HepG2 (cell line): ENCODE data around the gene SPATA32. TPM values are rescaled to one million over a fixed set of nuclear protein-coding genes. Genes with fewer than 3 reads are reported as not detected.

ENCODE experiments used
- ARNT ChIP-seq: fragments of 450-650 bp; IDR thresholded peaks from 2 replicates; pipeline ENCODE4 v1.6.1; 2017
- FOXK1 ChIP-seq: sonication (generic); formaldehyde crosslinking; IDR thresholded peaks from 2 replicates; pipeline ENCODE4 v1.4.0; 2020; ENCODE audit warnings: low read depth, missing genetic modification reagents, borderline replicate concordance
- GFI1 ChIP-seq: sonication (generic); formaldehyde crosslinking; IDR thresholded peaks from 2 replicates; pipeline ENCODE4 v1.5.0; 2020; ENCODE audit warnings: missing genetic modification reagents, mild to moderate bottlenecking, borderline replicate concordance
- HNRNPL ChIP-seq: fragments of 200-400 bp; formaldehyde crosslinking; IDR thresholded peaks from 2 replicates; pipeline ENCODE4 v1.6.1; 2017; ENCODE audit warnings: mild to moderate bottlenecking, low read depth, low read length
- JUNB ChIP-seq: sonication (generic); formaldehyde crosslinking; IDR thresholded peaks from 2 replicates; pipeline ENCODE4 v1.8.0; 2022; ENCODE audit warnings: missing genetic modification reagents, mild to moderate bottlenecking, borderline replicate concordance
- MATR3 ChIP-seq: sonication (generic); formaldehyde crosslinking; IDR thresholded peaks from 2 replicates; pipeline ENCODE4 v1.4.0; 2020; ENCODE audit warnings: missing genetic modification reagents
- PPARG ChIP-seq: conservative IDR thresholded peaks from 2 replicates; pipeline ENCODE4 v1.6.1; 2016; ENCODE audit warnings: missing biosample characterization, missing genetic modification reagents
- RAD21 ChIP-seq: fragments of 450-650 bp; formaldehyde crosslinking; IDR thresholded peaks from 2 replicates; pipeline ENCODE4 v1.5.0; 2020; ENCODE audit warnings: mild to moderate bottlenecking
- RAD51 ChIP-seq: fragments of 450-650 bp; IDR thresholded peaks from 2 replicates; pipeline ENCODE4 v1.6.1; 2016; ENCODE audit warnings: borderline replicate concordance
- RERE ChIP-seq: IDR thresholded peaks from 2 replicates; pipeline ENCODE4 v1.6.1; 2016; ENCODE audit warnings: low read depth, missing genetic modification reagents, missing compliant biosample characterization
- RFX3 ChIP-seq: IDR thresholded peaks from 2 replicates; pipeline ENCODE4 v1.6.1; 2016; ENCODE audit warnings: missing biosample characterization, missing genetic modification reagents
- RORA ChIP-seq: sonication (generic); formaldehyde crosslinking; IDR thresholded peaks from 2 replicates; pipeline ENCODE4 v1.5.0; 2020; ENCODE audit warnings: mild to moderate bottlenecking, missing genetic modification reagents, moderate library complexity
- SYNCRIP ChIP-seq: fragments of 200-400 bp; formaldehyde crosslinking; IDR thresholded peaks from 2 replicates; pipeline ENCODE4 v1.6.1; 2018; ENCODE audit warnings: mild to moderate bottlenecking, low read depth, low read length; ENCODE audit not compliant: insufficient read depth
- ZFP36 ChIP-seq: fragments of 150-350 bp; IDR thresholded peaks from 2 replicates; pipeline ENCODE4 v1.6.1; 2018; ENCODE audit warnings: borderline replicate concordance, low read length, low read depth; ENCODE audit not compliant: partially characterized antibody
- ZNF232 ChIP-seq: sonication (generic); formaldehyde crosslinking; IDR thresholded peaks from 2 replicates; pipeline ENCODE4 v1.4.0; 2020; ENCODE audit warnings: missing genetic modification reagents, borderline replicate concordance
- ZNF34 ChIP-seq: sonication (generic); formaldehyde crosslinking; IDR thresholded peaks from 2 replicates; pipeline ENCODE4 v1.4.0; 2020; ENCODE audit warnings: mild to moderate bottlenecking, missing genetic modification reagents, borderline replicate concordance
- ZNF343 ChIP-seq: sonication (generic); formaldehyde crosslinking; IDR thresholded peaks from 2 replicates; pipeline ENCODE4 v1.4.0; 2020; ENCODE audit warnings: mild to moderate bottlenecking, missing genetic modification reagents
- ZNF468 ChIP-seq: sonication (generic); formaldehyde crosslinking; IDR thresholded peaks from 2 replicates; pipeline ENCODE4 v1.8.0; 2022; ENCODE audit warnings: mild to moderate bottlenecking, moderate library complexity, missing genetic modification reagents
- ZNF484 ChIP-seq: sonication (generic); formaldehyde crosslinking; IDR thresholded peaks from 2 replicates; pipeline ENCODE4 v1.5.1; 2020; ENCODE audit warnings: mild to moderate bottlenecking, low read depth, missing genetic modification reagents, borderline replicate concordance
- ZNF598 ChIP-seq: sonication (generic); formaldehyde crosslinking; IDR thresholded peaks from 2 replicates; pipeline ENCODE4 v1.5.1; 2020; ENCODE audit warnings: mild to moderate bottlenecking, missing genetic modification reagents, borderline replicate concordance
- ZNF841 ChIP-seq: sonication (generic); formaldehyde crosslinking; IDR thresholded peaks from 2 replicates; pipeline ENCODE4 v1.8.1; 2023; ENCODE audit warnings: missing genetic modification reagents, borderline replicate concordance
- polyA plus RNA-seq, 8 experiments: library from polyadenylated mRNA; depleted of rRNA in 3 of 8; stranded (reverse) in 7 of 8; unstranded in 1 of 8; fragments of >200 nt; fragmentation: Illumina TruSeq in 4 of 8; extraction: Trizol in 4 of 8; gene quantifications; 2 replicates each; pipeline versions ENCODE4 v1.2.1 to v1.2.3, GENCODE V29; 2011 to 2016; ENCODE audit warnings: low read depth in 4 of 8, missing spikeins in 1 of 8, mixed read lengths in 1 of 8; ENCODE audit not compliant: insufficient read depth in 1 of 8
- total RNA-seq, 5 experiments: library from RNA; depleted of rRNA; stranded (reverse); fragments of >200 nt; fragmentation: Illumina TruSeq; extraction: Trizol; gene quantifications; 2 replicates each; pipeline ENCODE4 v1.2.3, GENCODE V29; 2016; ENCODE audit warnings: low read depth in 1 of 5
- TF ChIP-seq, protein P1 (sequence below): sonication (generic); formaldehyde crosslinking; IDR thresholded peaks from 2 replicates; pipeline ENCODE4 v1.8.0; 2022; ENCODE audit warnings: mild to moderate bottlenecking, missing genetic modification reagents, moderate library complexity
- TF ChIP-seq, protein P2 (sequence below): sonication (generic); formaldehyde crosslinking; IDR thresholded peaks from 2 replicates; pipeline ENCODE4 v1.4.0; 2020; ENCODE audit warnings: mild to moderate bottlenecking, low read depth, missing genetic modification reagents

Gene SPATA32
- total and polyA plus RNA-seq, 2 of the 13 experiments (the other 11 are each of a cell fraction or from before 2014, with no cell fraction given), result not detected

GRCh38 chr17:45231481-45232116 lies 30.3 kb downstream of the SPATA32 start (continued):
- no peak for TF ChIP-seq ZNF484 (CRISPR knock-in tag)
- TF ChIP-seq, protein P1, sequence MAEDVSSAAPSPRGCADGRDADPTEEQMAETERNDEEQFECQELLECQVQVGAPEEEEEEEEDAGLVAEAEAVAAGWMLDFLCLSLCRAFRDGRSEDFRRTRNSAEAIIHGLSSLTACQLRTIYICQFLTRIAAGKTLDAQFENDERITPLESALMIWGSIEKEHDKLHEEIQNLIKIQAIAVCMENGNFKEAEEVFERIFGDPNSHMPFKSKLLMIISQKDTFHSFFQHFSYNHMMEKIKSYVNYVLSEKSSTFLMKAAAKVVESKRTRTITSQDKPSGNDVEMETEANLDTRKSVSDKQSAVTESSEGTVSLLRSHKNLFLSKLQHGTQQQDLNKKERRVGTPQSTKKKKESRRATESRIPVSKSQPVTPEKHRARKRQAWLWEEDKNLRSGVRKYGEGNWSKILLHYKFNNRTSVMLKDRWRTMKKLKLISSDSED (CRISPR knock-in tag), result no peak
- TF ChIP-seq ZNF468 (CRISPR knock-in tag), result no peak
- no peak for TF ChIP-seq GFI1 (CRISPR knock-in tag)
- TF ChIP-seq JUNB (CRISPR knock-in tag), result no peak
- no peak for TF ChIP-seq ZNF841 (CRISPR knock-in tag)
- 0 out of 2 replicates have a peak, but pooled peaks have one; percentile 27 for TF ChIP-seq ZNF343 (CRISPR knock-in tag)
- no peak for TF ChIP-seq ARNT
- no peak for TF ChIP-seq RAD51
- TF ChIP-seq RFX3 (CRISPR knock-in tag), result no peak
- TF ChIP-seq, protein P2, sequence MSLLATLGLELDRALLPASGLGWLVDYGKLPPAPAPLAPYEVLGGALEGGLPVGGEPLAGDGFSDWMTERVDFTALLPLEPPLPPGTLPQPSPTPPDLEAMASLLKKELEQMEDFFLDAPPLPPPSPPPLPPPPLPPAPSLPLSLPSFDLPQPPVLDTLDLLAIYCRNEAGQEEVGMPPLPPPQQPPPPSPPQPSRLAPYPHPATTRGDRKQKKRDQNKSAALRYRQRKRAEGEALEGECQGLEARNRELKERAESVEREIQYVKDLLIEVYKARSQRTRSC (CRISPR knock-in tag), result no peak
- TF ChIP-seq RORA (CRISPR knock-in tag), result no peak
- TF ChIP-seq PPARG (CRISPR knock-in tag), result no peak
- 0 out of 2 replicates have a peak, but pooled peaks have one; percentile 21 for TF ChIP-seq FOXK1
- peak; percentile 75; the same call in 1 of the 2 replicates for TF ChIP-seq HNRNPL
- TF ChIP-seq MATR3 (CRISPR knock-in tag), result no peak
- peak; percentile 84 for TF ChIP-seq RAD21 (CRISPR knock-in tag)
- TF ChIP-seq ZNF598 (CRISPR knock-in tag), result no peak
- TF ChIP-seq RERE (CRISPR knock-in tag), result no peak
- TF ChIP-seq ZNF34 (CRISPR knock-in tag), result no peak
- no peak for TF ChIP-seq SYNCRIP
- no peak for TF ChIP-seq ZNF232 (CRISPR knock-in tag)
- TF ChIP-seq ZFP36, result no peak
